ENCODE data around the gene SORBS2.

Gene SORBS2

GRCh38 chr4:185741795-185742194 is 70.2 kb downstream of the SORBS2 start:
- Histone ChIP-seq H3K4me3 (ENCODE audit: insufficient read depth, low read depth, low read length, poor library complexity, severe bottlenecking) (no peak overlapping the region), H3K36me3 (ENCODE audit: control insufficient read depth, insufficient read depth, low read length) (no peaks in the 10 kb centered on the region), H3K4me1 (ENCODE audit: control insufficient read depth, insufficient read depth, low read length, poor library complexity, severe bottlenecking) (no peaks in the 10 kb centered on the region), H3K27ac (ENCODE audit: insufficient read depth, low read length, poor library complexity, severe bottlenecking) (no peak overlapping the region), H3K9me3 (ENCODE audit: control insufficient read depth, low read length) (no peaks in the 10 kb centered on the region), H3K27me3 (replicated peaks; ENCODE audit: control insufficient read depth, insufficient read depth, low read length, poor library complexity, severe bottlenecking) (no peaks in the 10 kb centered on the region)
- DNase-seq: no peak

DNA sequence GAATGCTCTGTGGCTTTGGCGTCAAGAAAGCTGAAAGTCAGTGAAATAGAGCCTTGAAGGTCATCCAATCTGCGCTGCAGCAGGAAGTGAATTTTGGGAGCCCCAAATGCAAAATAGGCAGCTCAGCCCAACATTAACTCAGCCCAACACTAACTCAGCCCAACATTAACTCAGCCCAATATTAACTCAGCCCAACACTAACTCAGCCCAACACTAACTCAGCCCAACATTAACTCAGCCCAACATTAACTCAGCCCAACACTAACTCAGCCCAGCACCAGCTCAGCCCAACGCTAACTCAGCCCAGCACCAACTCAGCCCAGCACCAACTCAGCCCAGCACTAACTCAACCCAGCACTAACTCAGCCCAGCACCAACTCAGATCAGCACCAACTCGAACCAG is 71.5 kb downstream of the SORBS2 start:
- H3K36me3 ChIP-seq (ENCODE audit: control insufficient read depth, insufficient read depth, low read length): no peaks in the 10 kb centered on the region
- no peak overlapping the region for H3K4me3 ChIP-seq (ENCODE audit: insufficient read depth, low read depth, low read length, poor library complexity, severe bottlenecking)
- H3K27ac ChIP-seq (ENCODE audit: insufficient read depth, low read length, poor library complexity, severe bottlenecking): no peak overlapping the region
- DNase-seq: no peak
- H3K4me1 ChIP-seq (ENCODE audit: control insufficient read depth, insufficient read depth, low read length, poor library complexity, severe bottlenecking): no peaks in the 10 kb centered on the region
- no peaks in the 10 kb centered on the region for H3K27me3 ChIP-seq (replicated peaks; ENCODE audit: control insufficient read depth, insufficient read depth, low read length, poor library complexity, severe bottlenecking)
- H3K9me3 ChIP-seq (ENCODE audit: control insufficient read depth, low read length): no peaks in the 10 kb centered on the region

DNA sequence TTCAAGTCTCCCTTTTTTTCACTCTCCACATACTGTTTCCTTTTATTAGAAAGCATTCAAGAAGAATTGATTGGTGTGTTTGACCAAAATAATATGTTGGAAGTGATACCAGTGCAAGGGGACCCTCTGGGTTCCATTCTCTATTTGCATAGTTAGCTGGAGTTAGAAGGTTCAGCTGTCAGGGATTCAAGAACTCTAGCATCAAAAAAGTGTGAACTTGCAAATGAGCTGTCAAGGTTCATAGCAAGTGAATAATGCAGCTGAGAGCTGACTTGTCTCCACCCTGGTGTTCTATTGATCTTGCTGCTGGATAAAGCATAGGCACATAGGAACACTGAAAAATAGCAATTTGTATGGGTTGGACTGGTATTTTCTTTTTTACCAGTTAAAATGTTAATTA is 73.2 kb downstream of the SORBS2 start:
- H3K27ac ChIP-seq (ENCODE audit: insufficient read depth, low read length, poor library complexity, severe bottlenecking): no peak overlapping the region
- H3K27me3 ChIP-seq (replicated peaks; ENCODE audit: control insufficient read depth, insufficient read depth, low read length, poor library complexity, severe bottlenecking): no peaks in the 10 kb centered on the region
- H3K4me1 ChIP-seq (ENCODE audit: control insufficient read depth, insufficient read depth, low read length, poor library complexity, severe bottlenecking): no peaks in the 10 kb centered on the region
- no peak for DNase-seq
- H3K4me3 ChIP-seq (ENCODE audit: insufficient read depth, low read depth, low read length, poor library complexity, severe bottlenecking): no peak overlapping the region
- H3K9me3 ChIP-seq (ENCODE audit: control insufficient read depth, low read length): no peaks in the 10 kb centered on the region
- H3K36me3 ChIP-seq (ENCODE audit: control insufficient read depth, insufficient read depth, low read length): no peaks in the 10 kb centered on the region

DNA sequence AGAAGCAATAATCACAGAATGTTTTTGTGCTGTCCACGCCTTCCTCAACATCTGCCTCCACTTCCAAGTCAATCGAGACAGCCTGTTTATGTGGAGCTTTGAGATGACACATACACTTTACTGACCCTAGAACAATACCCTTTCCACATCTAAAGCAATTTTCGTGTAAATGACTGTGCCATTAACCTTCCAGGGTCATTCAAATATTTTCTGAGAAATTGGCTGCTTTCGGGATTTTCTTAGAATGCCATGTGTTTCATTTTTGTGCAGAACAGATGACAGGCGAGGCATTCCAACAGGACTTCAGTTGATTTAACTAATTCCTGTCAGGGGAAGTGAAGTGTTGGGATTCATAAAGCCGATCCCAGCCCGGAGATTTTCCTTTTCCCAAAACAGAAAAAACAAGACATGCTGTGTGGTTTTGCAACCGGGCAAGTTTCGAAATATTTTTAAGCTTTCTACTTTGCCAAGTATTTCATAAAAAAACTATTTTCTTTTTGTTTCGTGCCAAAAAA is 73.9 kb downstream of the SORBS2 start:
- H3K4me1 ChIP-seq (ENCODE audit: control insufficient read depth, insufficient read depth, low read length, poor library complexity, severe bottlenecking): no peaks in the 10 kb centered on the region
- no peak overlapping the region for H3K27ac ChIP-seq (ENCODE audit: insufficient read depth, low read length, poor library complexity, severe bottlenecking)
- H3K9me3 ChIP-seq (ENCODE audit: control insufficient read depth, low read length): no peaks in the 10 kb centered on the region
- no peak for DNase-seq
- H3K4me3 ChIP-seq (ENCODE audit: insufficient read depth, low read depth, low read length, poor library complexity, severe bottlenecking): no peak overlapping the region
- H3K36me3 ChIP-seq (ENCODE audit: control insufficient read depth, insufficient read depth, low read length): no peaks in the 10 kb centered on the region
- H3K27me3 ChIP-seq (replicated peaks; ENCODE audit: control insufficient read depth, insufficient read depth, low read length, poor library complexity, severe bottlenecking): no peaks in the 10 kb centered on the region

DNA sequence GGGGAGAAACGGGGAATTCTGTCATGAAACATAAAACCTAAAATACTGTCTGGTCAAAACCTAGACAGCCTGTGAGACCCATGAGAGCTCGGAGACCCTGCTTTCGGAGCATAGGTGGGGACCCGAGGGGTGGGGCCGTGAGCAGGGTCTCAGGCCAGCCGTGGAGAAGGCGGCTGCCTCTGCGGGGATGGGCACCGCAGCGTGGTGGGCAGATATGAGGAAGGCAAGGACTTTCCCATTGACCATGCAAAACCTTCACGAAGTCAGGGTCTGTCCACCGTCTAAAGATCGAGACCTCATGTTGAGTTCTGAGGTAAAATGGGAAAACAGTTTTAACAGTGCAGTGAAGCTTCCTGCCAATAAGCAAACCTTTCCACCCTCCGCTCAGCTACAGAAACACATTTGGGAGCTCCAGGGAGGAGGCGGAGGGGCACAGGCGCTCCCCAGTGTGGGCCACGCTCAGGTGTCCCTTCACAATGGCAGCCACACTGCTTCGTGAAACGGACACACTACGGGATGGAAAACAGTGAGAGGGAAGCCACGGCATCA is 74.4 kb downstream of the SORBS2 start:
- no peak overlapping the region for H3K4me3 ChIP-seq (ENCODE audit: insufficient read depth, low read depth, low read length, poor library complexity, severe bottlenecking)
- no peak for DNase-seq

GRCh38 chr4:185736882-185737281 is 75.1 kb downstream of the SORBS2 start:
- Histone ChIP-seq H3K9me3 (ENCODE audit: control insufficient read depth, low read length) (no peaks in the 10 kb centered on the region), H3K4me1 (ENCODE audit: control insufficient read depth, insufficient read depth, low read length, poor library complexity, severe bottlenecking) (no peaks in the 10 kb centered on the region), H3K4me3 (ENCODE audit: insufficient read depth, low read depth, low read length, poor library complexity, severe bottlenecking) (no peak overlapping the region), H3K27me3 (replicated peaks; ENCODE audit: control insufficient read depth, insufficient read depth, low read length, poor library complexity, severe bottlenecking) (no peaks in the 10 kb centered on the region), H3K36me3 (ENCODE audit: control insufficient read depth, insufficient read depth, low read length) (no peaks in the 10 kb centered on the region), H3K27ac (ENCODE audit: insufficient read depth, low read length, poor library complexity, severe bottlenecking) (no peak overlapping the region)
- no peak for DNase-seq

More for the DNA sequence above, 74.4 kb downstream of the SORBS2 start:
- Histone ChIP-seq H3K27me3 (replicated peaks; ENCODE audit: control insufficient read depth, insufficient read depth, low read length, poor library complexity, severe bottlenecking) (no peaks in the 10 kb centered on the region), H3K4me1 (ENCODE audit: control insufficient read depth, insufficient read depth, low read length, poor library complexity, severe bottlenecking) (no peaks in the 10 kb centered on the region), H3K36me3 (ENCODE audit: control insufficient read depth, insufficient read depth, low read length) (no peaks in the 10 kb centered on the region), H3K27ac (ENCODE audit: insufficient read depth, low read length, poor library complexity, severe bottlenecking) (no peak overlapping the region), H3K9me3 (ENCODE audit: control insufficient read depth, low read length) (no peaks in the 10 kb centered on the region)

DNA sequence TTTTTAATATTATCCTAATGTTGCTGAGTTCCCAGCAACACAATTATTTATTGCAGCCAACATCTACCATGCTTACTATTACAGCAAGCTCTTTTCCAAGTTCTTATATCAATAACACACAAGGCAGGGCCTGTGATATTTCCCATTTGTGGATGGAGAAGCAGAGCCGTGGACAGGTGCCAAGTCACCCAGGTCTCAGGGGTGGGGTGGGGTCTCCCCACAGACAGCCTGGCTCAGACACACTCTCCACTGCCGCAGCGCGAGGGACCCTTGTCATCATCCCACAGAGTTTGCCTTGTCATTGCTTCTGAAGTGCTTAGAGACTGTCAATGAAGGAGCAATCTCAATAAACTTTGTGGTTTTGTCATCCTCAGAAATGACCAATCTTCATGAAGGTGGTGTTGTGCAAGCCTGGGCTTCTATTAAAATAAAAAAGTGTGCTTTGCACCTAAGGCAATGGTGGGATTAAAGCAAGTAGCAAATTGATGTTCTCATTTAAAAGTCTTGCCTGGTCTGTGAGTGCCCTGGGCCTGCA is 76.1 kb downstream of the SORBS2 start:
- no peaks in the 10 kb centered on the region for H3K36me3 ChIP-seq (ENCODE audit: control insufficient read depth, insufficient read depth, low read length)
- no peak for DNase-seq
- no peak overlapping the region for H3K27ac ChIP-seq (ENCODE audit: insufficient read depth, low read length, poor library complexity, severe bottlenecking)
- no peaks in the 10 kb centered on the region for H3K9me3 ChIP-seq (ENCODE audit: control insufficient read depth, low read length)
- no peak overlapping the region for H3K4me3 ChIP-seq (ENCODE audit: insufficient read depth, low read depth, low read length, poor library complexity, severe bottlenecking)
- no peaks in the 10 kb centered on the region for H3K27me3 ChIP-seq (replicated peaks; ENCODE audit: control insufficient read depth, insufficient read depth, low read length, poor library complexity, severe bottlenecking)
- H3K4me1 ChIP-seq (ENCODE audit: control insufficient read depth, insufficient read depth, low read length, poor library complexity, severe bottlenecking): no peaks in the 10 kb centered on the region

- no peak overlapping the region for H3K4me3 ChIP-seq (ENCODE audit: insufficient read depth, low read depth, low read length, poor library complexity, severe bottlenecking)
- no peaks in the 10 kb centered on the region for H3K27me3 ChIP-seq (replicated peaks; ENCODE audit: control insufficient read depth, insufficient read depth, low read length, poor library complexity, severe bottlenecking)
- H3K36me3 ChIP-seq (ENCODE audit: control insufficient read depth, insufficient read depth, low read length): no peaks in the 10 kb centered on the region
- no peak for DNase-seq
- H3K27ac ChIP-seq (ENCODE audit: insufficient read depth, low read length, poor library complexity, severe bottlenecking): no peak overlapping the region
- no peaks in the 10 kb centered on the region for H3K9me3 ChIP-seq (ENCODE audit: control insufficient read depth, low read length)
- H3K4me1 ChIP-seq (ENCODE audit: control insufficient read depth, insufficient read depth, low read length, poor library complexity, severe bottlenecking): no peaks in the 10 kb centered on the region
Measured at GRCh38 chr4:185734930-185735329, 77.1 kb downstream of the SORBS2 start.

DNA sequence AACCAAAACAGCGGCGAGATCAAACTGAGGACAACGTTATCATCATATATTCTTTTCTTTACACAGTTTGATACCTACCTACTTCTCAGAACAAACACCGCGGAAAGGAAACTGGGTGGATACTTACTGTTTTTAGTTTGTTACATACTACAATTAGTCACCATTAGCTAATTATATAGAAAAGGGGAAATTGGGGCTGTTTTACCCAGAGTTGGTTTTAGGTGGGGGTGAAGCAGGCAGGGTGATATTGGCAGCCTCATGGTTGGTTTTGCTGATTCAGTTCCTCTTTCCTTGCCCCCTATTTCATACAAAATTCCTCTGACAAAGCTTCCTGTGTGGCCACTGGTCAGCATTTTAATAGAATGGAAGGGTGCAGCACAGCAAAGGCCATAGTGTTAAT is 77.8 kb downstream of the SORBS2 start:
- Histone ChIP-seq H3K36me3 (ENCODE audit: control insufficient read depth, insufficient read depth, low read length) (no peaks in the 10 kb centered on the region), H3K9me3 (ENCODE audit: control insufficient read depth, low read length) (no peaks in the 10 kb centered on the region), H3K4me3 (ENCODE audit: insufficient read depth, low read depth, low read length, poor library complexity, severe bottlenecking) (no peak overlapping the region), H3K27me3 (replicated peaks; ENCODE audit: control insufficient read depth, insufficient read depth, low read length, poor library complexity, severe bottlenecking) (no peaks in the 10 kb centered on the region), H3K27ac (ENCODE audit: insufficient read depth, low read length, poor library complexity, severe bottlenecking) (no peak overlapping the region), H3K4me1 (ENCODE audit: control insufficient read depth, insufficient read depth, low read length, poor library complexity, severe bottlenecking) (no peaks in the 10 kb centered on the region)
- DNase-seq: no peak

GRCh38 chr4:185730849-185731608 is 81.0 kb downstream of the SORBS2 start:
- Histone ChIP-seq H3K9me3 (ENCODE audit: control insufficient read depth, low read length) (no peaks in the 10 kb centered on the region), H3K4me1 (ENCODE audit: control insufficient read depth, insufficient read depth, low read length, poor library complexity, severe bottlenecking) (no peaks in the 10 kb centered on the region), H3K27ac (ENCODE audit: insufficient read depth, low read length, poor library complexity, severe bottlenecking) (no peak overlapping the region), H3K27me3 (replicated peaks; ENCODE audit: control insufficient read depth, insufficient read depth, low read length, poor library complexity, severe bottlenecking) (no peaks in the 10 kb centered on the region), H3K36me3 (ENCODE audit: control insufficient read depth, insufficient read depth, low read length) (no peaks in the 10 kb centered on the region), H3K4me3 (ENCODE audit: insufficient read depth, low read depth, low read length, poor library complexity, severe bottlenecking) (no peak overlapping the region)
- DNase-seq: no peak
